Thyroid gland (tissue), 4 donors: ENCODE results near the gene NT5DC2.

Source experiments
- CTCF ChIP-seq, 6 experiments: fragments of 200-600 bp in 3 of 6; fragments of 450-650 bp in 3 of 6; sonication (generic) in 3 of 6; IDR thresholded peaks; one replicate each; pipeline ENCODE4 v1.5.1; 2016 to 2019; ENCODE audit warnings: antibody characterized with exemption in 6 of 6, mild to moderate bottlenecking in 2 of 6, inconsistent platforms in 1 of 6, moderate library complexity in 1 of 6
- POLR2A ChIP-seq, 2 donors: fragments of 450-650 bp; IDR thresholded peaks; one replicate each; pipeline ENCODE4 v1.6.1; 2017; ENCODE audit warnings: antibody characterized with exemption in 2 of 2, mild to moderate bottlenecking in 2 of 2, moderate library complexity in 1 of 2

GRCh38 chr3:52490939-52491526 lies 42.6 kb downstream of the NT5DC2 start:
- TF ChIP-seq CTCF (IDR thresholded peaks at IDR 0.05) (no peak), POLR2A (IDR thresholded peaks at IDR 0.05) (no peak)
